Measurements from ENCODE around the gene HNRNPA3. TPM values are rescaled to one million over a fixed set of nuclear protein-coding genes. Genes with fewer than 3 reads are reported as not detected.

Gene HNRNPA3
- total RNA-seq, 1 donor from 2014 or later, result 107 TPM

- H3K4me3 ChIP-seq, result no peak overlapping the region
- peaks cover 16% of the 10 kb centered on the region for H4K20me1 ChIP-seq (ENCODE audit: low read depth)
- Mint-ChIP-seq H3K36me3 (peaks cover 31% of the 10 kb centered on the region), H3K4me1 (no peaks in the 10 kb centered on the region), H3K9me3 (no peaks in the 10 kb centered on the region), H3K27ac (no peak overlapping the region), H3K27me3 (ENCODE audit: insufficient read depth, low read depth) (no peaks in the 10 kb centered on the region), H3K4me3 (no peak overlapping the region)
- no peaks in the 10 kb centered on the region for H3K9me3 ChIP-seq (ENCODE audit: low read depth)
- no peaks in the 10 kb centered on the region for H3K27me3 ChIP-seq
- H3K9ac ChIP-seq, result no peak overlapping the region
- H3K27ac ChIP-seq, result no peak overlapping the region
- no peak for DNase-seq (ENCODE audit: low spot score)
- no peak overlapping the region for H3K4me2 ChIP-seq
- peaks cover 5% of the 10 kb centered on the region for H3K36me3 ChIP-seq
- TF ChIP-seq CTCF (IDR thresholded peaks at IDR 0.05) (no peak), EZH2 (IDR thresholded peaks at IDR 0.05) (no peak), EZH2phosphoT487 (IDR thresholded peaks at IDR 0.05) (no peak)
- peaks cover 33% of the 10 kb centered on the region for H3F3A ChIP-seq (ENCODE audit: low read depth)
- no peaks in the 10 kb centered on the region for H3K4me1 ChIP-seq
- H3K79me2 ChIP-seq (ENCODE audit: low read depth), result peaks cover 19% of the 10 kb centered on the region
- H2AFZ ChIP-seq (replicated peaks), result no peak overlapping the region
Observed at GRCh38 chr2:177232098-177232704, 19.6 kb downstream of the HNRNPA3 start.

GRCh38 chr2:177234267-177234666 lies 21.7 kb downstream of the HNRNPA3 start:
- Mint-ChIP-seq H3K4me1 (no peaks in the 10 kb centered on the region), H3K4me3 (no peak overlapping the region), H3K27me3 (ENCODE audit: insufficient read depth, low read depth) (no peaks in the 10 kb centered on the region), H3K9me3 (no peaks in the 10 kb centered on the region), H3K36me3 (peaks cover 29% of the 10 kb centered on the region), H3K27ac (no peak overlapping the region)
- Histone ChIP-seq H3K36me3 (peaks cover 5% of the 10 kb centered on the region), H3K4me1 (no peaks in the 10 kb centered on the region), H3K79me2 (ENCODE audit: low read depth) (peaks cover 40% of the 10 kb centered on the region), H3F3A (ENCODE audit: low read depth) (peaks cover 15% of the 10 kb centered on the region), H3K4me2 (no peak overlapping the region), H3K9me3 (ENCODE audit: low read depth) (no peaks in the 10 kb centered on the region), H3K27ac (no peak overlapping the region), H4K20me1 (ENCODE audit: low read depth) (peaks cover 12% of the 10 kb centered on the region), H3K27me3 (no peaks in the 10 kb centered on the region), H3K9ac (no peak overlapping the region), H3K4me3 (no peak overlapping the region), H2AFZ (replicated peaks) (no peak overlapping the region)
- TF ChIP-seq CTCF (IDR thresholded peaks at IDR 0.05), result no peak
- TF ChIP-seq EZH2phosphoT487 (IDR thresholded peaks at IDR 0.05), result no peak
- no peak for TF ChIP-seq EZH2 (IDR thresholded peaks at IDR 0.05)
- DNase-seq (ENCODE audit: low spot score), result no peak

- Mint-ChIP-seq H3K36me3 (peaks cover 21% of the 10 kb centered on the region), H3K4me1 (peaks cover 6% of the 10 kb centered on the region), H3K4me3 (no peak overlapping the region), H3K27ac (no peak overlapping the region), H3K27me3 (ENCODE audit: insufficient read depth, low read depth) (no peaks in the 10 kb centered on the region), H3K9me3 (no peaks in the 10 kb centered on the region)
- Histone ChIP-seq H3K4me1 (no peaks in the 10 kb centered on the region), H3K27ac (no peak overlapping the region), H3K27me3 (no peaks in the 10 kb centered on the region), H3K4me3 (no peak overlapping the region), H3K79me2 (ENCODE audit: low read depth) (peaks cover 57% of the 10 kb centered on the region), H3K9me3 (ENCODE audit: low read depth) (no peaks in the 10 kb centered on the region), H3K36me3 (peaks cover 5% of the 10 kb centered on the region), H4K20me1 (ENCODE audit: low read depth) (peaks cover 9% of the 10 kb centered on the region), H3K4me2 (no peak overlapping the region), H3K9ac (no peak overlapping the region), H2AFZ (replicated peaks) (no peak overlapping the region), H3F3A (ENCODE audit: low read depth) (peaks cover 2% of the 10 kb centered on the region)
- DNase-seq (ENCODE audit: low spot score), result no peak
- no peak for TF ChIP-seq EZH2phosphoT487 (IDR thresholded peaks at IDR 0.05)
- TF ChIP-seq CTCF (IDR thresholded peaks at IDR 0.05), result no peak
- no peak for TF ChIP-seq EZH2 (IDR thresholded peaks at IDR 0.05)
Observed at GRCh38 chr2:177235855-177236437, 23.4 kb downstream of the HNRNPA3 start.
